NK-92 treated with Interleukin-12 subunit alpha and Interleukin-12 subunit beta, amount 100 ng/mL, for 24 hours (cell line): Measurements from ENCODE around the gene ANKRD22.
"Not testable (repeated sequence)": the region's sequence is repeated elsewhere in the genome, so short reads cannot be mapped to it uniquely, and the experiment has no call there.

Source experiments
- DNase-seq: peaks from one replicate; lab custom pipeline; 2025; lab: John Stamatoyannopoulos, UW

The ANKRD22 gene

DNA sequence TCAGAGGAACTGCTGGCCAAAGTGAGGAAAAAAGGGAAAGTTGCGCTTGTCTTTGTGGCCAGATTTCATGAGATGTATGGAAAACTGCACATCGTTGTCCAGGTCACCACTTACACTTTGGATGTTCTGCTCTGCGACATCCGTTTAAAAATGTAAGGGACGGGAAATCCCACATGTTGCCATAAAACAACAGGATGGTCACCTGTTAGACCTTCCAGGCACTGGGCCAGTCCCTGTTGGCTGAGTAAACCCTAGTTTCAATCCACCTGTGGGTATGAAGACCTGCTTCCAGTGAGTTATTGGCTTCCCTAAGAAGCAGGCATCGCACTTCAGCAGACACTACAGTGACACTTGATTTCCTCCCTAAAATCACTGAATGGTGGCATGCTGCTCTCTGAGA, 25.7 kb upstream of the ANKRD22 start:
- no peak for DNase-seq

DNA sequence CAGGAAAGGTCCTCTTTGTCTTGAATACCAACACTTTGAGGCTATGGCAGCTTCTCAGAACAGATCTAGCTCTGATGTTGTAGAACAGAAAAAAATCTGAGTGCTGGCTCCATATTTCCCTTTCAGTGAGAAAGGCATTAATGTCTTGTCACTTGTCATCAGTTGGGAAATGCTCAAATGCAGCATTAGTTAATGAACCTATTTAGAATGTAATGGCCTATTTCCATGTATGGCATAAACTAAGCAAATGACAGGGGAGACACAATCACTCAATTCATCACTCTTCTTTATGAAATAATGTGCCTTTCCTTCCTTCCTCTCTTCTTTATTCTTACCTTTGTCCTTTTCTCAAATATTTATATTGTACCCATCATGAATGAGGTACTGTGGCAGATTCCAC, 23.4 kb upstream of the ANKRD22 start:
- no peak for DNase-seq

DNA sequence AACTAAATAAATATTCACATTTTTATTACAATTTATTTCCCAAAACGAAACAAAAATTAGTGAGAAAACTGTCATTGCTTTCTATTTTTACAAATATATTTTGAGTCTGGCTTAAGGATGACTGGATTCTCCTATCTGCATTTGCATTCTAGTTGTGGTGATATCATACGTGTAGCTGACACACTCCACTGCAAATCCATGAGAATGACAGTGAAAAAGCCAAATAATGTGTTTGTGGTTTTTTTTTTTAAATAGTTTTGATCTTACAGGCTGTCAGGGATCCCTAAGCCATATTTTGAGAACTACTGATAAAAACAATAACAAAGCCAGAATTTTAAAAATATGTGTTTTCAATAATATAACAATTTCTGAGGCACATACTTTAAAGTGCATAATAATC, 22.6 kb upstream of the ANKRD22 start:
- no peak for DNase-seq

DNA sequence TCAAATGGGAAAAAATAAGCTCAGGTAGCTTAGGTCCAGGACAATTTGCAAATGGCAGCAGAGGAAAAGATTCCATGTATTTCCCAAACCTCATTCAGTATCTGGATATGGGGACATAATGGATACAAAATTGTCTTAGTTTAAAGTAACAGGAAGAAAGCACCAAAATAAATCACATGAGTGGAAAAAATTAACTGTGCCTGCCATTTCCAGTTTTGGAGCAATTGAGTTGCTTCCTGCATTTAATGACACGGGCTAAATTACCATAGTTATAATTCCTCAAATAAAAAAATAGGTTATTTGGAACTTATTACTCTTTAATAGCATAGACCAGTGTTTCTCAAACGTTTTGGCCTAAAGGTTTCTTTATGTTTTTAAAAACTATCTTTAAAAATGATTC, 22.1 kb upstream of the ANKRD22 start:
- DNase-seq = no peak

DNA sequence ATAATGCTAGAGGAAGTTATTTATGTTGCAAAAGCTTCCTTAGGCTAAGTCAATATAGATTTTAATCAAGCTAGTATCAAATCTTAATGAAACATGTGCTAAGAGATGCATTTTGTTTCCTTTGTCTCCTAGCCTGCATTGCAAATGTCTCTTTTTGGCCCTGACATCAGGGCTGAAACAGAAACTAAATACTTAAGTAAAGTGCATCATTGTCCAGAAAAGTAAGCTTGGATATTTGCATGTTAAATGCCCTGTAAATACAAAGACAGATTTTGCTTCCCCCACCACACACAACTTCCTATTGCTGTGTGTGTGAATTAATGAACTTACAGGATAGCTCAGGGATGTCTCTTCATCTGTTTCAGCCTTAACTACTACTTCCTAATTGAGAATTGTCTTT, 18.4 kb upstream of the ANKRD22 start:
- DNase-seq = no peak

DNA sequence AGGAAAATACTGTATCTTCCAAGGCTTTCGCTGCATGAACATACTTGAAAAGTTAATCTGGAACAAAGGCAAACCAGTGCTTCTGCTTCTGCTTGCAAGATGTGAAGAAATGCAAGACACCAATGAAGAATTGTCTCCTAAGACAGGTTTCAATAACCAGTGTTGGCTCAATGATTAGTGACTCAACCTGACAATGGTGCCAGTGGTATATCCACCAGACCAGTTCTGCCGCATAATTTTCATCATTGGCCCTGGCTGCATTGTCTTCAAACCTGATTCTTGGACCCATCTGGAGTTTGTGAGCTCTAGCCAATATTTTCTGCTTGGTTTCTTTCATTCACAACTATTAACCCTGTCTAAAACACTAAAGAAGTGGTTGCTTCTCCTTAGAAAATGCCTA, 14.8 kb upstream of the ANKRD22 start:
- DNase-seq = no peak

DNA sequence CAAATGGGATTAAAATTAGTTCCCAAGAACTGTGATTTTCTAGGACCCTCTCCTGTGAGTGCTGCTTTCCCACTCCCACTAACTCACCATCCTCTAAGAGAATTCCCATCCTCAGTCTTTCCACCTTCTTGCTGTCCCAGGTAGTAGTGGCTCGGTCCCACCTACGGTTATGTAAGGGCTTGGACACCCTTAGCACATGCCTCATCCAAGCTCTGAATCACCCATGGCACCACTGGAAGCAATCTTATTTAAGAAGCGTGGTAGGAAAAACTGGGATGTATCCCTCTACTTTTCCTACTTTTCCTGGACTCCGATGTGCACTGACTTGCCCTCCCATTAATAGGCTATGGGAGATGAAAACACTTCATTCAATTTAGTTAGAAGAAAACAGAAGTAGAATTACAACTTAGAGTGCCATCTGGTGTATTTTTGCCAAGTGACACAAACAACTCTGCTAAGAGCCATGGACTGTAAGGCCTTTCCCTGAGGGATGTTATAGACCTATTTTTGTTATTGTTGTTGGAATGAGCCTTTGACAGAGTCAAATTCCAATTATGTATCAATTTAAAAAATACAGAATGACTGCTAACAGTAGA, 13.7 kb upstream of the ANKRD22 start:
- no peak for DNase-seq

DNA sequence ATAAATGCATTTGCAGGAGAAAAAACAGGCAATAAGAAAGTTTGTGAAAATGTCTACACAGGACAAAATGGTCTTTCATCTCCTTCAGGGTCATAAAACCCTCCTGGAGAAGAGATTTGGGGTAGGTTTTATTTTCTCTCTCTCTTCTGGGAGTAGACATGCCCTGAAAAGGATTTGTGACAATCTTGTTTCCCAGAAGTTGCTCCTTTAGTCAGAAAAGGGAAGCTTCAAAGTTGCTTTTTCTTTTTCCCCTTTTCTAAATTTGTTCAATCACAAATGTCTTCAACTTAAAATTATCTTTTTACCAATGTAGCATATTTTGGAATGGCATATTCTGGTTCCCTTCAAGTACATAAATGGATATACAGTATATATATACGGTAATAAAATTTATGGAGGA, 9.4 kb upstream of the ANKRD22 start:
- DNase-seq = no peak

DNA sequence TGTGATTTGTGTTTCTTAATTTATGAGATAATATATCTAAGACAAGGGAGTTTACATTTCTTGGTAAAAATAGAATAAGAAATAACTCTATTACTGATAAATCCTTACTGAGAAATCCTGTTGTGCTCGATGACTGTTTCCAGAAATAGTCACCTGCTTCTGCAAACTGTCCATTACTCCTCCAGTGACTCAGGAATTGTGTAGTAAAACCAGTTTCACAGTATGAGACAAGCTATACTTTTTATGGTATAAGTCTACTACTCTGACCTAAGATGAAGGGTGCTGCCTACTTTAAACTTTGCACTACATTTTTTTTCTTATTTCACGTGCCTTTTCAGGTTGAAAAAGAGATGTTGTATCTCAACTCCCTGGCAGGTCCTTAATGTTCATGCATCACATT, 6.8 kb upstream of the ANKRD22 start:
- no peak for DNase-seq

DNA sequence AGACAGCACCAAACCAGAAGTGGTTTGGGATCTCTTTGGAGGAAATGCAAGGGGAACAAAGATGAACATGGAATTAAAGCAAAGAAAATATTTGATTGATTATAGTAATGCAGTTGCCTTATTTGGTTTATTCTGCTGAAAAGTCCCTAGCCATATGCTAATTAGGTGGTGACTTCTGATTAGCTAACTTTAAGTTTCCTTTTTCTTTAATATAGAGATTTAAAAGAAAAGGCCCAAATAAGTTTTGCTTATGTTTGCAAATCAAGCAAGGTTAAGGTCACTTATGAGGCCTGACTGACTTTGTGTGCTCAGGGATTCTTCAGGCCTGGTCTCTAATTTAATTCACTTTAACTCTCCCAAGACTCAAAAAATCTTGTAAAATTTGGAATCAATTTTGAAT, 6.2 kb upstream of the ANKRD22 start:
- no peak for DNase-seq

DNA sequence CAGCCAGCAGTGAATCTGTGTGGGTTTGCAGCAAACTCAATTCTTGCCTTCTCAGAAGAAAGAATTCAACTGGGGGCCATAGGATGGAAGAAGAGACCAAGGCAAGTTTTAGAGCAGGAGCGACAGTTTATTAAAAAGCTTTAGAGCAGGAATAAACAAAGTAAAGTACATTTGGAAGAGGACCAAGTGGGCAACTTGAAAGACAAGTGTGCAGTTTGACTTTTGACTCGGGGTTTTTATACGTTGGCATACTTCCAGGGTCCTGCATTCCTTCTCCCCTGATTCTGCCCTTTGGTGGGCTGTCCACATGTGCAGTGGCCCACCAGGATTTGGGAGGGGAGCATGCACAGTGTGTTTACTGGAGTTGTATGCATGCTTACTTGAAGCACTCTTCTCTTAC, 3.0 kb upstream of the ANKRD22 start:
- no peak for DNase-seq

DNA sequence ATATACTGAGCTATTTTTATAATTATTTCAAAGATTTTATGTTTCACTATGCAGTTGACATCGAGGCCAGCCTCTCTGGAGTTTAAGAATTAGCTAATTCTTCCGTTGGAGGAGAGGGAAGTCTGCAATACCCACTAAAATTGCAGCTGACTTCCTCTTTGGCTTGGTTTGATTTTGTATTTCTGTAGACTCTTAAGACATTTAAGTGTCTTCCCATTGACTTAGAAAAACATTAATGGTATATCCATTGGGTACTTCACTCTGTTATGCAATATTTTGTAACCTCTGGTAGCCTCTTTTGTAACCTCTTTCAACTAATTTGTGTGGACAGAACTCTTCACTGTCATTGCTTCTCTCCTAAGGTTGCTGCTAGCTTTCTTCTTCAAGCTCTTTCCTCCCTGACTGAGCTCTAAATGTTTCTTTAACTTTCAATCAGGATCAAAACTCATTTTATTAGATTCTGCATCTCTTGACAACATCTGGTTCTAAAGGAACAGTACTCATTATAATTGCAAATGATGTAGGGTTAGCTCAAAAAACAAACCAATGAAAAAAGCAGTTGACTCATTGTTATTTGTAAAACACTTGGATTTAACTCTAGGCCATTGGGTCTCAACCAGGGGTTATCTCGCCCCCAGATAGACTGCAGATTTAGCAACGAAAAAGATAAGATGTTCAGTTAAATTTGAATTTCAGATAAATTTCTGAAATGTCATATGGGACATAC, 1.7 kb upstream of the ANKRD22 start:
- no peak for DNase-seq

DNA sequence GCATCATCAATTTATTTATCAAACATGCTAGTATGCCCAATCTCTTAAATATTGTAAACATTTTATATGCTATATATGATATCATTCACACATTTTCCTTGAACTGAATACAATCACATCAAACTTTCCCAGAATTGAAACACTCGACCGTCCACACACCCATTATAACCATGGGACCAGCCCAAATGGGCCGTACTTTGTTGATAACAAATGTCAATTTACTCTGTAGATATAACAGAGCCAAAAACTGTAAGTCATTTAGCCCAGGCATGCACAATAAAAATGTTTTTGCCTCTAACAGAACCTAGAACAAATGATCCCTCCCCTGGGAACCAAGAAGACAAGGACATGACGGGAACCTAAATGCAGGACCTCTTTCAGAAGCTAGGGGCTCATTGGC, 683 bp upstream of the ANKRD22 start:
- no peak for DNase-seq

DNA sequence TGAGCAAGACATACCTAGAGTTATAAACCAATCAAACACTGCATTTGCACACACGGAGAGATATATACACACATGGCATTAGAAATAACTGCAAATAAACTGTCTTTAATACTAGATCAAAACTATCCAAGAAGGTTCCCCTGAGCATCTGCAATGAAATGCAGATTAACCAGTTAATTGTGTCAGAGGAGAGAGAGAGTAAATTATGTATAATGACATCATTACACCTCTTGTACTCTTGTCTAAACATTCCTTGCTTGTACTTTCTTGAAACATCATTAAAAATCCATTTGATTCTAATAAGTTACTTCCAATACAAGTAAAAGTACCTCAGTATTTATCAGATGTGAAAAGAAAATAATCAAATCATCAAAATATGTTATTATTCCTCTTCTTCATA, 932 bp downstream of the ANKRD22 start:
- no peak for DNase-seq

DNA sequence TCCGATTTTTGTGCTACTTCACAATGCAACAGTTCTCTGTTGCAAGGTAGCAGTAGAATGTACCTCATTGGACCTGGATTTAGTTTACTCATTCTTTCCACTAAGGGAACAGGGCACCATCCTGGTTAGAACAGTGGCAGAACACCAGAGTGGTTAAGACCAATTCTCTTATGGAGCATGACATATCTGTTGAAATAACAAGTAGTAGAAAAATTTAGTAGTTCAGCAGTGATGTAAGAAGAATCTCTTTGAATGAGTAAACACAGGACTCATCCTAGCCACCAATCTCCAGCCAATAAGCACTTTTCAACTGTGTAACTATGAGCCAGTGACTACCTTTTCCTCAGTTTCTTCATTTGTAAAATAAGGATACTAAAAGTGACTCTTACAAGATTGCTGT, 2.4 kb downstream of the ANKRD22 start:
- no peak for DNase-seq

DNA sequence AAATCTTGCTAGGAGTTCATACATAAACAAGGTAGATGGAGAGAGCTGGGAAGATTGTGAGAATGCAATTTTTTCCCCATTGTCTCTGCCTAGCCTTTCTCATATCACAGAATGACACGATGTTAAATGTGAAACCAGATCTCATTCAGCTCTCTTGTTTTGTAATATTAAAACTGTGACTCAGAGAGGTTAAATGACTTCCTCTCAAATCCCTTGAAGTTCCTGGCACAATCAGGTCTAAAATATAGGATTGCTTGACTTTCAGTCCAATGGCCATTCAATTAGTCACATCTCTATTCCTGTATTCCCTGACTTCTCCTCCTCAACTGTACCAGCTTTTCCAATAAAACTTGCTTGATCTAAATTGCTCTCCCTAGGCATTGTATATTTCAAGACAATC, 3.1 kb downstream of the ANKRD22 start:
- DNase-seq = no peak

DNA sequence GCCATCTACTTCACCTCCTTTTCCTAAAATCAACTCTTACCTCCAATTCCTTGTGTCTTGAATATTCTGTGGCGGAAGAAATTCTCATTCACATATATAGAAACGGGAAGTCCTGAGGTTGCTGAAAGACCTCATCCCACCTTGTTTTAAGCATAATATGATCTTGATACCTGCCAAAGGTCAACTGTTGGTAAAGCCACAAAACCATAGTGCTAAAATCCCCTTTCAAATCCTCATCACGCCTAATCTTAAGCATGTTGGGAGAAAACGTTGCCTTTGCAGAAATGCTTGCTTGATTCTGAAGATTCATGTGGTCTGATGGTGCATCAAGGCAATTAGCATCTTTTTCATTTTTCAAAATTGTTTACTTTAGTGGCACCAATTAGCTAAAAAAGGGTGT, 8.5 kb downstream of the ANKRD22 start:
- no peak for DNase-seq

DNA sequence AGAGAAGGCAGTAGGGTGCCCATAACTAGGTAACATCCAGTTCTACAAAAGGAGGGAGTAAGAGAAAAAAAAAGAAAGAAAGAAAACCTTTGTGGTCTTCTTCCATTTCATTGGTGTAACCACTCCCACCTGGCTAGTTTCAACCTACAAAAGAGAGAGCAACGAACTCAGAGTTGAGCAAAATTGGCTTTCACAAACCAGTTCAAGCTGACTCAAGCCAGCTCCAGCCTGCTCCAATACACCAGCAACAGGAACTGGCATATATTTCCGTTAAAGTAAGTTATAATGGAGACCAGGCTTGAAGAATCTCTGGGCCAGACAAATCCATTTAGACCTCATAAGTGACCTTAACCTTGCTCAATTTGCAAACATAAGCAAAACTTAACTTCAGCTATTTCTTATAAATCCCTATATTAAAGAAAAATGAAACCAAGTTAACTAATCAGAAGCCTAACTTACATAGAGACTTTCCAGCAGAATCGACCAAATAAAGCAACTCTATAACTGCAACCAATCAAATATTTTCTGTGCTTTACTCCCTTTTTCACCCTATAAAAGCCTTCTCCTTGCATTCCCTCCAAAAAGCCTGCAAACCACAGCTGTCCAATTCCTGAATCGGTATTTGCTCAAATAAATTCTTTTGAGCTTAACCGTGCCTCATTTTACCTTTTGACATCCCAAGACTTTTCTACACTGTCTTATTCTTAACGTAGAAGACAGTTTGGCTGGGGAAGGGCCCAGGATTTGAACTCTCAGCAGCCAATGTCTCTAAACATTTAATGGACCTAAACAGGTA, 10.1 kb downstream of the ANKRD22 start:
- no peak for DNase-seq

DNA sequence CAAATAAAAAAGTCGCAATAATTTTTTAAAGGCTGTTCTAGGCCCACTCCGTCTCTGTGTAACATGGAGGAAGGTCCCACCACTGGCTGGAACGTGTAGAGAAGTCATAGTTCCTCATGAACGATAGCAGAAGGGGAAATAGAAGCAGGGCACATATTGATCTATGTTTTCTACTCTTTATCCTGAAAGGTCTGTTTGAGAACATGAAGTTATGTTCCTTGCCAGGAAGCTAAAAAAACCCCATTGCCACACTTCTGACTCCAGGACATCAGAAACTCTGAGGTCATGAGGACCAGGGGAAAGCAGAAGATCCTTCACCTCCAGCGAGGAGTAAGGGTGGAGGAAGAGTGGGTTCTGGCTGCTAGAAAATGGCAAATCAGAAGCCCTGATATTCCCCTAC, 10.8 kb downstream of the ANKRD22 start:
- no peak for DNase-seq

DNA sequence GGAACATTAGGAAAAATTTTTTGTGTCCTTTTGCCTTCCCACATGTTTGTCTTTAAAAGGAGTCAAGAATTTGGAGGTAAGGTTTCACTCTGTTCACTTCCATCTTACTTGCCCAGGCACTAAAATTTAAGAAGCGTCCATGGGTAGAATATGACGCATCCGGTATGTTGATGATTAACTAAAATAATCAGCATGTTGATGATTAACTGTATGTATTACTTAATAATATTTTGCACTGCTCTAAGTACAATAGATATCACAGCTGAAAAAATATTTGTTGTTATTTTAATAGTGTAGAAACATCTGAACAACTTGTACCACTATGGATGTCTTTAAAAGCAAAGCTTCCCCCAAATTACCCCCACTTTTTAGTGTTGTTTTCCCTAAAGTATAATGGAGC, 11.5 kb downstream of the ANKRD22 start:
- DNase-seq = no peak

DNA sequence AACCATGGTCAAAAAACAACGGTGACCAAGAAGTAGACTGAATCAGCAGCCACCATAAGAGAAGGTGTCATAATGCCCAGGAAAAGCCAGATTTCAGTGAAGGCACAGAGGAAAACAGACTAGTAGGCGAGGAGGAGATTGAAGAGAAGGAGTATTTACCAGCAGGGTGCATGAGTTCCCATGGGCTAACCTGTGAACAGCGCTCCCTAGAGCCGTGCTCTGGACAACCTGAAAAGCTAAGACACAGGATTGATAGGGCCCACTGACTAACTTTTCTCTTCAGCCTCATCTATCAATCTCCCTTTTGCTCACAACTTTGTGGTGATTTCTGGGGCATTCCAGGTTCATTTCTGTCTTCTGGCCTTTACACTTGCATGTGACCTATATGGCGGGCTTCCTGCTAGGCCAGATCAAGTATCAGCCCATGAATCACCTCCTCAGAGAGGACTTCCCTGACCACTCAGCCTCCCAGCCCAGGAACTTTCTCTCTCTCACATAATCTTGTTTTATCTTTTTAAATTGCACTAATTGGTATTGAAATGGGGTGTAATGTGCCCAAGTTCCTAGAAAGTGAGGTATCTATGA, 12.8 kb downstream of the ANKRD22 start:
- DNase-seq = no peak

DNA sequence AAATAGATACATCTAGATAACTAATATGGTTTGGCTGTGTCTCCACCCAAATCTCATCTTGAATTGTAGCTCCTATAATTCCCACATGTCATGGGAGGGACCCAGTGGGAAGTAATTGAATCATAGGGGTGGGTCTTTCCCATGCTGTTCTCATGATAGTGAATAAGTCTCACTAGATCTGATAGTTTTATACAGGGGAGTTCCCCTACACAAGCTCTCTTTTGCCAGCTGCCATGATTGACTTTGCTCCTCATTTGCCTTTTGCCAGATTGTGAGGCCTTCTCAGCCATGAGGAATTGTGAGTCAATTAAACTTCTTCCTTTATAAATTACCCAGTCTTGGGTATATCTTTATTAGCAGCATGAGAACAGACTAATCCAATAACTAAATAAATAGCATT, 14.0 kb downstream of the ANKRD22 start:
- not testable (repeated sequence) for DNase-seq

DNA sequence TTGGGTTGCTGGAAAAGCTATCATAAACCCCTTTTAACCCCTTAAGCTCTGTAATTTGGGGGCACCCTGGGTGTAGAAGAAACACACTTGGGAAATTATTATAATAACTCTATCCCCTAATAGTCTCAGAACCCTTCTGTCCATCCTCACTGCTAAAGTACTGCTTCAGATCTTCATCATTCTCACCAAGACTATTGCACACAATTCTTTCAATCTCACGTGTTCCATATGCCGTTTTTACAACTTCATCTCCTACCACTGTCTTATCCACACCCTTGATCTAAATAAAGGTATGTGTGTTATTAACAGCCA, 15.8 kb downstream of the ANKRD22 start:
- no peak for DNase-seq
